OCI-LY3 (cell line): ENCODE data around the gene NFYC.

Experiments used
- CTCF ChIP-seq: fragments of 200-600, 300-600 bp; sonication (generic); IDR thresholded peaks from 2 replicates; pipeline ENCODE4 v1.5.1; 2014; ENCODE audit warnings: antibody characterized with exemption, low read length, low read depth
- EZH2phosphoT487 ChIP-seq: fragments of 200-600 bp; shearing (Covaris generic); IDR thresholded peaks from 2 replicates; pipeline ENCODE4 v1.6.1; 2018; ENCODE audit warnings: antibody characterized with exemption, mixed run types, low read depth

GRCh38 chr1:40743452-40743851 lies 51.9 kb downstream of the NFYC start:
- TF ChIP-seq CTCF (no peak), EZH2phosphoT487 (no peak)
